Gastrocnemius medialis (tissue), 4 donors: Measurements from ENCODE around the gene NDUFAF2. TPM values are rescaled to one million over a fixed set of nuclear protein-coding genes. Genes with fewer than 3 reads are reported as not detected.

Source experiments
- ATAC-seq, 2 donors: fragments of 150-250 bp; one replicate each; pipeline ENCODE4 v1.9.1; 2016
- DNase-seq, 2 donors: peaks; one replicate each; pipeline ENCODE4 v3.0.0-alpha.2; 2019
- H3K27ac ChIP-seq, 4 donors: fragments of 200-600 bp; sonication (generic); 1 replicate in 1 of 4; 2 replicates in 3 of 4; pipeline ENCODE4 v1.5.1; 2016 to 2018; ENCODE audit warnings: mild to moderate bottlenecking in 2 of 4, moderate library complexity in 1 of 4
- H3K27me3 ChIP-seq, 3 donors: fragments of 200-600 bp; sonication (generic) in 2 of 3; 1 replicate in 1 of 3; 2 replicates in 2 of 3; pipeline versions ENCODE4 v1.5.1 to v1.6.0; 2016 to 2019; ENCODE audit warnings: mild to moderate bottlenecking in 1 of 3, moderate library complexity in 1 of 3
- H3K36me3 ChIP-seq, 2 donors: fragments of 200-600 bp; sonication (generic) in 1 of 2; one replicate each; pipeline ENCODE4 v1.5.1; 2017 to 2018
- H3K4me1 ChIP-seq, 2 donors: fragments of 200-600 bp; sonication (generic) in 1 of 2; one replicate each; pipeline ENCODE4 v1.5.1; 2016 to 2017; ENCODE audit warnings: mild to moderate bottlenecking in 2 of 2
- H3K4me3 ChIP-seq, 4 donors: fragments of 200-600 bp; sonication (generic) in 3 of 4; 1 replicate in 1 of 4; 2 replicates in 3 of 4; pipeline ENCODE4 v1.5.1; 2016 to 2019; ENCODE audit warnings: mild to moderate bottlenecking in 2 of 4
- H3K9me3 ChIP-seq, 3 donors: fragments of 200-600 bp; sonication (generic) in 2 of 3; 1 replicate in 1 of 3; 2 replicates in 2 of 3; pipeline ENCODE4 v1.5.1; 2016 to 2019
- POLR2A ChIP-seq, 2 donors: fragments of 450-650 bp; IDR thresholded peaks; one replicate each; pipeline ENCODE4 v1.6.1; 2017; ENCODE audit warnings: antibody characterized with exemption in 2 of 2, mild to moderate bottlenecking in 2 of 2, moderate library complexity in 2 of 2
- in situ Hi-C, 4 donors: fragments of 200-750 bp; cut with MboI; loops; one replicate each; pipeline versions ENCODE4 v1.15.0 to v1.8.0; 2017; ENCODE audit warnings: low sequenced_read_pairs in 4 of 4
- intact Hi-C: fragments of 100-400 bp; cut with DNase I; formaldehyde crosslinking; loops from one replicate; pipeline ENCODE4 v1.15.1; 2023; ENCODE audit warnings: low total_unique reads
- total RNA-seq, 4 donors: library from RNA; depleted of rRNA; stranded (reverse); fragments of >200 nt; gene quantifications; one replicate each; pipeline versions ENCODE4 v1.1.0 to v1.2.3, GENCODE V29; 2016
- TF ChIP-seq, protein P1 (sequence below), 5 experiments: fragments of 450-650 bp in 3 of 5; fragments of 200-600 bp in 2 of 5; sonication (generic) in 2 of 5; IDR thresholded peaks in 4 of 5; conservative IDR thresholded peaks in 1 of 5; 1 replicate in 4 of 5; 2 replicates in 1 of 5; pipeline ENCODE4 v1.5.1; 2016 to 2019; ENCODE audit warnings: antibody characterized with exemption in 5 of 5, mild to moderate bottlenecking in 3 of 5, moderate library complexity in 3 of 5

Gene NDUFAF2
- total RNA-seq, 4 donors from 2014 or later: 25.8 to 54.3 (median 51.2) TPM

- H3K4me1 ChIP-seq: peaks cover 0 to 7% of the 10 kb centered on the region in 2 donors
- H3K27ac ChIP-seq: no peak overlapping the region
- DNase-seq (no peak), ATAC-seq (no peak)
- TF ChIP-seq, protein P1, sequence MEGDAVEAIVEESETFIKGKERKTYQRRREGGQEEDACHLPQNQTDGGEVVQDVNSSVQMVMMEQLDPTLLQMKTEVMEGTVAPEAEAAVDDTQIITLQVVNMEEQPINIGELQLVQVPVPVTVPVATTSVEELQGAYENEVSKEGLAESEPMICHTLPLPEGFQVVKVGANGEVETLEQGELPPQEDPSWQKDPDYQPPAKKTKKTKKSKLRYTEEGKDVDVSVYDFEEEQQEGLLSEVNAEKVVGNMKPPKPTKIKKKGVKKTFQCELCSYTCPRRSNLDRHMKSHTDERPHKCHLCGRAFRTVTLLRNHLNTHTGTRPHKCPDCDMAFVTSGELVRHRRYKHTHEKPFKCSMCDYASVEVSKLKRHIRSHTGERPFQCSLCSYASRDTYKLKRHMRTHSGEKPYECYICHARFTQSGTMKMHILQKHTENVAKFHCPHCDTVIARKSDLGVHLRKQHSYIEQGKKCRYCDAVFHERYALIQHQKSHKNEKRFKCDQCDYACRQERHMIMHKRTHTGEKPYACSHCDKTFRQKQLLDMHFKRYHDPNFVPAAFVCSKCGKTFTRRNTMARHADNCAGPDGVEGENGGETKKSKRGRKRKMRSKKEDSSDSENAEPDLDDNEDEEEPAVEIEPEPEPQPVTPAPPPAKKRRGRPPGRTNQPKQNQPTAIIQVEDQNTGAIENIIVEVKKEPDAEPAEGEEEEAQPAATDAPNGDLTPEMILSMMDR (IDR thresholded peaks at IDR 0.05 in 4 of 5, conservative IDR thresholded peaks at IDR 0.05 in 1 of 5): no peak
- no peak for TF ChIP-seq POLR2A (IDR thresholded peaks at IDR 0.05)
- no peak overlapping the region for H3K4me3 ChIP-seq
- H3K27me3 ChIP-seq: no peaks in the 10 kb centered on the region
- in situ Hi-C loops (no loop called here), intact Hi-C loops (no loop called here)
- no peaks in the 10 kb centered on the region for H3K9me3 ChIP-seq
- H3K36me3 ChIP-seq: no peaks in the 10 kb centered on the region
Measured at GRCh38 chr5:61019642-61020041, 74.6 kb downstream of the NDUFAF2 start.

DNA sequence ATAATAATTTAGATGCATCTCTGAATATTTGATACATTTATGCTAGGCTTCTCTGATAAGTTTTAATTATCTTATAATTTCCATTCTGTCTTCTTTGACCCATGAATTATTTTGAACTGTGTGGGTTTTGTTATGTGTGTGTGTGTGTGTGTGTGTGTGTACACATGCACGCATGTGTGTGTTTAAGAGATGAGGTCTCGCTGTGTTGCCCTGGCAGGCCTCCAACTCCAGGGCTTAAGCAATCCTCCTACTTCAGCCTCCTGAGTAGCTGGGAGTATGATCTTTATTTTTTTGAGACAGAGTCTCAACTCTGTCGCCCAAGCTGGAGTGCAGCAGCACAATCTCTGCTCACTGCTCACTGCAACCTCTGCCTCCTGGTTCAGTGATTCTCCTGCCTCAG lies 75.4 kb downstream of the NDUFAF2 start:
- ATAC-seq (no peak), DNase-seq (no peak)
- no peak for TF ChIP-seq POLR2A (IDR thresholded peaks at IDR 0.05)
- TF ChIP-seq, protein P1 (IDR thresholded peaks at IDR 0.05 in 4 of 5, conservative IDR thresholded peaks at IDR 0.05 in 1 of 5): no peak
- in situ Hi-C loops (no loop called here), intact Hi-C loops (no loop called here)
- Histone ChIP-seq H3K36me3 (no peaks in the 10 kb centered on the region), H3K4me1 (peaks cover 0 to 7% of the 10 kb centered on the region in 2 donors), H3K9me3 (no peaks in the 10 kb centered on the region), H3K27me3 (no peaks in the 10 kb centered on the region), H3K4me3 (no peak overlapping the region), H3K27ac (no peak overlapping the region)

DNA sequence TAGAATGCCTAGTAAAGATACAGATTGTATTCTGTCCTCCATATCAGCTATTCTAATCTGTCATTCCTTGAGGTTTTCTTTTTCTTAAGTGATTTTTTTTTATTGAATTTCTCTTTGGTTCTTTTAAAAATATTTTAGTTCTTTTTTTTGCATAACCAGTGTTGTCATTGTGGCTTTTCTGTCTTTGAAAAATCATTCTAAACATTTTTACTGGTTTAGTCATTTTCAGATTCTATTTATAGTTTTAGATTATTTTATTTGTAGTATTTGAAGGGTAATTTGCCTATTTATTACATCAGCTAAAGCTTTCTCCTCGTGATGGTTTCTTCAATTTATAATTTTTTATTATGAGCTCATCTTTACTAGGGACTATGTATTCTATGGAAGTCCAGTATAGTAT lies 78.1 kb downstream of the NDUFAF2 start:
- no peak overlapping the region for H3K4me3 ChIP-seq
- no peak for ATAC-seq
- TF ChIP-seq POLR2A (IDR thresholded peaks at IDR 0.05): no peak
- TF ChIP-seq, protein P1 (IDR thresholded peaks at IDR 0.05 in 4 of 5, conservative IDR thresholded peaks at IDR 0.05 in 1 of 5): no peak
- H3K27me3 ChIP-seq: no peaks in the 10 kb centered on the region
- peaks cover 0 to 7% of the 10 kb centered on the region in 2 donors for H3K4me1 ChIP-seq
- no peak overlapping the region for H3K27ac ChIP-seq
- intact Hi-C loops: no loop called here
- DNase-seq: no peak
- in situ Hi-C loops: no loop called here
- no peaks in the 10 kb centered on the region for H3K36me3 ChIP-seq
- H3K9me3 ChIP-seq: no peaks in the 10 kb centered on the region

DNA sequence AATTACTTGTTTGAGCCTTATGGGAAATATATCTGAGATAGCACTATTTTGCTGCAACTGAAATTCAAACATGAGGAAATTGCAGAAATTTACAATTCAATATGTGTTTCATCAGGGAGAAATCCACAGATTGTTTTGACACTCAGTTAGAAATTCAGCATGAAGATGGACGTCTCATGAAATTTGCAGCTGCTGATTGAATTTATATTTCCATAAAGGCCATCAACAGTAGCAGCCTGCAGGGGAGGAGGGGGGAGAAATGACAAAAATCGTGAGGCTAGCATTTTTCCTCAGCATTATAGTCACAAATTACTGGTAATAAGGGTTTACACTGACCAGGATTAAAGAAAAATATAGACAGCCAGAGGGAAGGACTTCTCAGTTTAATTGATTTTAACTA lies 81.0 kb downstream of the NDUFAF2 start:
- Histone ChIP-seq H3K9me3 (no peaks in the 10 kb centered on the region), H3K4me3 (no peak overlapping the region), H3K27ac (no peak overlapping the region), H3K4me1 (no peaks in the 10 kb centered on the region), H3K36me3 (no peaks in the 10 kb centered on the region), H3K27me3 (no peaks in the 10 kb centered on the region)
- no peak for DNase-seq
- intact Hi-C loops (no loop called here), in situ Hi-C loops (no loop called here)
- no peak for TF ChIP-seq POLR2A (IDR thresholded peaks at IDR 0.05)
- TF ChIP-seq, protein P1 (IDR thresholded peaks at IDR 0.05 in 4 of 5, conservative IDR thresholded peaks at IDR 0.05 in 1 of 5): no peak
- no peak for ATAC-seq

DNA sequence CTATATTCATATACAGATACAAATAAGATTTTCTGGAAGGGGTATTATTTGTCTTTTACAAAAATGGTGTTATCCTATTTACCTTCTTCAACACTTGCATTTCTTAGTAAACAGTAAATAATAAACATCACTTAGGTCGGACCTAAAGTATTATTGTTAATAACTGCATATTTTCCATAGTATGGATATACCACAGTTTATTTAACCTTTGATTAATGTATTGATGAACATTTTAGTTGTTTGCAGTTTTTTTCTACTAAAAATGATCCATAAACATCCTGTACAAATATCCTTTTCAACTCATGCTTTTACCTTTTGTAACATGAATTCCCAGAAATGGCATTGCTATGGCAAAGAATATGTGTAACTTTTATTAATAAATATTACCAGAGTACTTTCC lies 83.4 kb downstream of the NDUFAF2 start:
- no peaks in the 10 kb centered on the region for H3K36me3 ChIP-seq
- H3K4me1 ChIP-seq: peaks cover 0 to under 1% of the 10 kb centered on the region in 2 donors
- TF ChIP-seq, protein P1 (IDR thresholded peaks at IDR 0.05 in 4 of 5, conservative IDR thresholded peaks at IDR 0.05 in 1 of 5): no peak
- TF ChIP-seq POLR2A (IDR thresholded peaks at IDR 0.05): no peak
- intact Hi-C loops (no loop called here), in situ Hi-C loops (no loop called here)
- no peak overlapping the region for H3K27ac ChIP-seq
- no peak overlapping the region for H3K4me3 ChIP-seq
- H3K9me3 ChIP-seq: no peaks in the 10 kb centered on the region
- ATAC-seq (no peak), DNase-seq (no peak)
- H3K27me3 ChIP-seq: no peaks in the 10 kb centered on the region
